Endodermal cell (in vitro differentiated cells): ENCODE measurements around the gene ZDHHC18. TPM values are rescaled to one million over a fixed set of nuclear protein-coding genes. Genes with fewer than 3 reads are reported as not detected.
"Not testable (repeated sequence)": the region's sequence is repeated elsewhere in the genome, so short reads cannot be mapped to it uniquely, and the experiment has no call there.

Experiments
- DNase-seq: peaks from one replicate; pipeline ENCODE4 v3.0.0-alpha.2; 2017
- H3K27ac ChIP-seq: 2 replicates; pipeline ENCODE4 v1.5.1; 2013; ENCODE audit warnings: mild to moderate bottlenecking, low read depth, low read length, moderate library complexity
- H3K27me3 ChIP-seq: 2 replicates; pipeline ENCODE4 v1.6.1; 2013; ENCODE audit warnings: mild to moderate bottlenecking, low read length, moderate library complexity; ENCODE audit not compliant: insufficient read depth, control insufficient read depth, poor library complexity, severe bottlenecking
- H3K36me3 ChIP-seq: 2 replicates; pipeline ENCODE4 v1.7.0; 2013; ENCODE audit warnings: mild to moderate bottlenecking, low read length, moderate library complexity; ENCODE audit not compliant: control insufficient read depth, insufficient read depth
- H3K4me1 ChIP-seq: one replicate; pipeline ENCODE4 v1.7.0; 2013; ENCODE audit warnings: low read length; ENCODE audit not compliant: control insufficient read depth, insufficient read depth
- H3K4me3 ChIP-seq: 2 replicates; pipeline ENCODE4 v1.5.1; 2013; ENCODE audit warnings: mild to moderate bottlenecking, low read length, moderate library complexity
- H3K9ac ChIP-seq: 2 replicates; pipeline ENCODE4 v1.6.1; 2013; ENCODE audit warnings: mild to moderate bottlenecking, low read length, moderate library complexity; ENCODE audit not compliant: poor library complexity, severe bottlenecking; ENCODE audit errors: extremely low read depth
- H3K9me3 ChIP-seq: 2 replicates; pipeline ENCODE4 v1.6.1; 2013; ENCODE audit warnings: mild to moderate bottlenecking, low read length, moderate library complexity; ENCODE audit not compliant: control insufficient read depth
- H3K27ac Mint-ChIP-seq: 2 replicates; pipeline ENCODE4 v1.8.0; 2020; ENCODE audit warnings: mixed read lengths
- H3K27me3 Mint-ChIP-seq: 2 replicates; pipeline ENCODE4 v1.8.0; 2021; ENCODE audit warnings: mild to moderate bottlenecking, mixed read lengths; ENCODE audit not compliant: insufficient read depth
- H3K36me3 Mint-ChIP-seq: 2 replicates; pipeline ENCODE4 v1.8.0; 2020; ENCODE audit warnings: low read depth, mixed read lengths
- H3K4me1 Mint-ChIP-seq: 2 replicates; pipeline ENCODE4 v1.8.0; 2020; ENCODE audit warnings: mixed read lengths
- H3K4me3 Mint-ChIP-seq: 2 replicates; pipeline ENCODE4 v1.8.0; 2020; ENCODE audit warnings: mild to moderate bottlenecking, moderate library complexity, mixed read lengths
- H3K9me3 Mint-ChIP-seq: 2 replicates; pipeline ENCODE4 v1.8.0; 2020; ENCODE audit warnings: mild to moderate bottlenecking, mixed read lengths
- CTCF ChIP-seq: fragments of 200-600 bp; sonication (generic); conservative IDR thresholded peaks from 2 replicates; pipeline ENCODE4 v1.5.0; 2021; ENCODE audit warnings: antibody characterized with exemption, mild to moderate bottlenecking
- WGBS, 2 experiments: methylation state at CpG; one replicate each; pipeline versions ENCODE4 v1.1.5 to v1.1.7; 2013; ENCODE audit warnings: missing lambda C conversion rate in 2 of 2, mixed read lengths in 1 of 2; ENCODE audit not compliant: insufficient coverage in 1 of 2, insufficient read length in 1 of 2; 5-methylcytosine and 5-hydroxymethylcytosine counted together
- total RNA-seq, 2 donors: library from RNA; stranded (reverse); fragmentation: NEBNext Ultra II Directional in 1 of 2; extraction: Animal tissue kit (Norgen Biotek cat#: 25700) in 1 of 2; gene quantifications; 2 replicates in 1 of 2; 3 replicates in 1 of 2; pipeline ENCODE4 v1.2.1, GENCODE V29; 2021

The ZDHHC18 gene
- total RNA-seq, 2 donors from 2014 or later: 39.7 to 42.4 TPM

GRCh38 chr1:26797627-26798026 lies 28.9 kb upstream of the ZDHHC18 start:
- Histone ChIP-seq H3K27me3 (no peaks in the 10 kb centered on the region), H3K9me3 (no peaks in the 10 kb centered on the region), H3K4me3 (no peak overlapping the region), H3K9ac (no peak overlapping the region), H3K4me1 (no peaks in the 10 kb centered on the region), H3K36me3 (peaks cover 17% of the 10 kb centered on the region), H3K27ac (no peak overlapping the region)
- Mint-ChIP-seq H3K4me1 (peaks cover 24% of the 10 kb centered on the region), H3K27ac (no peak overlapping the region), H3K27me3 (no peaks in the 10 kb centered on the region), H3K9me3 (peaks cover 15% of the 10 kb centered on the region), H3K36me3 (peaks cover 37% of the 10 kb centered on the region), H3K4me3 (no peak overlapping the region)
- no peak for TF ChIP-seq CTCF
- DNase-seq: no peak
- 93% methylated on average over 2 of the region's 2 CpGs; no CpG with 5 or more reads in 1 of the 2 experiments for WGBS, 2 experiments

- H3K27me3 ChIP-seq: no peaks in the 10 kb centered on the region
- Mint-ChIP-seq H3K9me3 (peaks cover 19% of the 10 kb centered on the region), H3K36me3 (peaks cover 27% of the 10 kb centered on the region), H3K27ac (peak overlapping the region; percentile 86), H3K4me1 (peaks cover 23% of the 10 kb centered on the region), H3K4me3 (no peak overlapping the region), H3K27me3 (no peaks in the 10 kb centered on the region)
- no peaks in the 10 kb centered on the region for H3K9me3 ChIP-seq
- peak; percentile 65 for DNase-seq
- no peak overlapping the region for H3K27ac ChIP-seq
- no peak overlapping the region for H3K9ac ChIP-seq
- H3K4me1 ChIP-seq: no peaks in the 10 kb centered on the region
- H3K4me3 ChIP-seq: no peak overlapping the region
- 79 to 83% methylated on average over 2 to 5 of the region's 5 CpGs for WGBS, 2 experiments
- no peak for TF ChIP-seq CTCF
- peaks cover 9% of the 10 kb centered on the region for H3K36me3 ChIP-seq
Observed at GRCh38 chr1:26799479-26800142, 26.9 kb upstream of the ZDHHC18 start.

GRCh38 chr1:26803932-26804331 lies 22.6 kb upstream of the ZDHHC18 start:
- not testable (repeated sequence) for H3K27me3 Mint-ChIP-seq, H3K27ac Mint-ChIP-seq, H3K4me3 ChIP-seq, H3K27me3 ChIP-seq, H3K9me3 ChIP-seq, H3K27ac ChIP-seq, H3K4me1 ChIP-seq, H3K4me3 Mint-ChIP-seq, H3K36me3 ChIP-seq, DNase-seq, H3K9ac ChIP-seq
- Mint-ChIP-seq H3K9me3 (peaks cover 38% of the 10 kb centered on the region), H3K4me1 (peaks cover 16% of the 10 kb centered on the region), H3K36me3 (peaks cover 11% of the 10 kb centered on the region)
- WGBS, 2 experiments: 96 to 99% methylated on average over 8 to 29 of the region's 36 CpGs

GRCh38 chr1:26810105-26810504 lies 16.4 kb upstream of the ZDHHC18 start:
- Mint-ChIP-seq H3K9me3 (peaks cover 15% of the 10 kb centered on the region), H3K27ac (peak overlapping the region; percentile 44)
- not testable (repeated sequence) for H3K4me1 ChIP-seq, H3K9ac ChIP-seq, H3K4me3 ChIP-seq, H3K27ac ChIP-seq, H3K9me3 ChIP-seq, H3K4me1 Mint-ChIP-seq, H3K4me3 Mint-ChIP-seq, H3K27me3 Mint-ChIP-seq, H3K36me3 Mint-ChIP-seq, H3K36me3 ChIP-seq, H3K27me3 ChIP-seq
- DNase-seq: peak; percentile 91
- TF ChIP-seq CTCF: peak; percentile 88
- WGBS, 2 experiments: 74 to 83% methylated on average over 9 to 11 of the region's 11 CpGs
